GM12892 (cell line): ENCODE results near the gene WARS2.

Experiments
- POLR2A ChIP-seq: IDR thresholded peaks from 2 replicates; pipeline ENCODE4 v1.6.1; 2011; ENCODE audit warnings: low read depth, low read length, control low read depth
- POLR2AphosphoS5 ChIP-seq: IDR thresholded peaks from 2 replicates; pipeline ENCODE4 v1.6.1; 2011; ENCODE audit warnings: low read depth, low read length, control low read depth
- TAF1 ChIP-seq: IDR thresholded peaks from 2 replicates; pipeline ENCODE4 v1.6.1; 2011; ENCODE audit warnings: low read depth, mild to moderate bottlenecking, control low read depth, low read length, borderline replicate concordance

- TF ChIP-seq POLR2A (no peak), POLR2AphosphoS5 (no peak), TAF1 (no peak)
Observed at GRCh38 chr1:118989006-118989815, 151.2 kb downstream of the WARS2 start.
